GM04504 (cell line): ENCODE data around the gene TMEM217.

Experiments
- DNase-seq: peaks from one replicate; pipeline ENCODE4 v3.0.0-alpha.2; 2012; ENCODE audit warnings: low read depth

The TMEM217 gene

GRCh38 chr6:37279366-37280134, 21.6 kb upstream of the TMEM217 start:
- DNase-seq, result no peak

- DNase-seq, result no peak
Observed at GRCh38 chr6:37277001-37277409, 19.1 kb upstream of the TMEM217 start.

- no peak for DNase-seq
Observed at GRCh38 chr6:37275350-37275749, 17.4 kb upstream of the TMEM217 start.

GRCh38 chr6:37273690-37274089, 15.7 kb upstream of the TMEM217 start:
- DNase-seq, result no peak

- DNase-seq, result no peak
Observed at GRCh38 chr6:37272834-37273566, 15.1 kb upstream of the TMEM217 start.

GRCh38 chr6:37269105-37269504, 11.2 kb upstream of the TMEM217 start:
- no peak for DNase-seq

- no peak for DNase-seq
Observed at GRCh38 chr6:37265860-37266259, 7.9 kb upstream of the TMEM217 start.

- DNase-seq, result no peak
Observed at GRCh38 chr6:37265001-37265400, 7.1 kb upstream of the TMEM217 start.

- no peak for DNase-seq
Observed at GRCh38 chr6:37262446-37263026, 4.6 kb upstream of the TMEM217 start.

GRCh38 chr6:37261198-37261597, 3.3 kb upstream of the TMEM217 start:
- DNase-seq, result no peak

- DNase-seq, result no peak
Observed at GRCh38 chr6:37260444-37260843, 2.5 kb upstream of the TMEM217 start.

- no peak for DNase-seq
Observed at GRCh38 chr6:37260040-37260439, 2.1 kb upstream of the TMEM217 start.

- no peak for DNase-seq
Observed at GRCh38 chr6:37259191-37259590, 1.2 kb upstream of the TMEM217 start.

- no peak for DNase-seq
Observed at GRCh38 chr6:37258405-37259105, 611 bp upstream of the TMEM217 start.

GRCh38 chr6:37257320-37257633, 667 bp downstream of the TMEM217 start:
- no peak for DNase-seq

- no peak for DNase-seq
Observed at GRCh38 chr6:37256692-37257319, 1.1 kb downstream of the TMEM217 start.

- DNase-seq, result no peak
Observed at GRCh38 chr6:37254881-37255280, 3.1 kb downstream of the TMEM217 start.

- DNase-seq, result no peak
Observed at GRCh38 chr6:37253486-37254007, 4.4 kb downstream of the TMEM217 start.

GRCh38 chr6:37251211-37251780, 6.6 kb downstream of the TMEM217 start:
- DNase-seq, result no peak

GRCh38 chr6:37244430-37245310, 13.3 kb downstream of the TMEM217 start:
- peak; percentile 100 for DNase-seq
